SU-DHL-6 (cell line): ENCODE measurements around the gene KRTAP4-5.

Experiments
- CTCF ChIP-seq: fragments of 200-600 bp; sonication (generic); IDR thresholded peaks from one replicate; pipeline ENCODE4 v1.5.1; 2017; ENCODE audit warnings: antibody characterized with exemption, mild to moderate bottlenecking, low read length, moderate library complexity; ENCODE audit not compliant: insufficient read depth, poor library complexity, severe bottlenecking
- EZH2phosphoT487 ChIP-seq: fragments of 200-600 bp; sonication (generic), shearing (Covaris generic); conservative IDR thresholded peaks from 2 replicates; pipeline ENCODE4 v1.6.1; 2018; ENCODE audit warnings: mild to moderate bottlenecking, antibody characterized with exemption, low read length, moderate library complexity, mixed read lengths

GRCh38 chr17:41186872-41187271, 37.2 kb upstream of the KRTAP4-5 start:
- TF ChIP-seq CTCF (no peak), EZH2phosphoT487 (no peak)
